ENCODE measurements around the gene CTIF.

The CTIF gene

DNA sequence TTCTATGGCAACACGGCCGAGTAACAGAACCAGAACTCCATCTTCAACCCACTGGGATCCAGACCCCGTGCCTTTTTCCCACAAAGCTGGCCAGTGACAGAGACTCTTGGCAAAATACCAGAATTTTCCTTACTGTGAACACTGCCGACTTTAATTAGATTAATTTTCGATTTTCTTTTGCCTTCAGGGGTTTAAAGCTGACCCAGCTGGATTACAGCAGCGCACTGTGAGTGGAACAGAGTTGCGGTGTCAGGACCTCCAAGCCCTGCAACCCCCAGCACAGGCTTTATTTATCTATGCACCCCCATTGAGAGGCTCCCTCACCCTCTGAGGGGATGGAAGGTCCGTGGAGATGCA lies 36.4 kb downstream of the CTIF start:
- no peak for DNase-seq (ENCODE audit: low read depth)

DNA sequence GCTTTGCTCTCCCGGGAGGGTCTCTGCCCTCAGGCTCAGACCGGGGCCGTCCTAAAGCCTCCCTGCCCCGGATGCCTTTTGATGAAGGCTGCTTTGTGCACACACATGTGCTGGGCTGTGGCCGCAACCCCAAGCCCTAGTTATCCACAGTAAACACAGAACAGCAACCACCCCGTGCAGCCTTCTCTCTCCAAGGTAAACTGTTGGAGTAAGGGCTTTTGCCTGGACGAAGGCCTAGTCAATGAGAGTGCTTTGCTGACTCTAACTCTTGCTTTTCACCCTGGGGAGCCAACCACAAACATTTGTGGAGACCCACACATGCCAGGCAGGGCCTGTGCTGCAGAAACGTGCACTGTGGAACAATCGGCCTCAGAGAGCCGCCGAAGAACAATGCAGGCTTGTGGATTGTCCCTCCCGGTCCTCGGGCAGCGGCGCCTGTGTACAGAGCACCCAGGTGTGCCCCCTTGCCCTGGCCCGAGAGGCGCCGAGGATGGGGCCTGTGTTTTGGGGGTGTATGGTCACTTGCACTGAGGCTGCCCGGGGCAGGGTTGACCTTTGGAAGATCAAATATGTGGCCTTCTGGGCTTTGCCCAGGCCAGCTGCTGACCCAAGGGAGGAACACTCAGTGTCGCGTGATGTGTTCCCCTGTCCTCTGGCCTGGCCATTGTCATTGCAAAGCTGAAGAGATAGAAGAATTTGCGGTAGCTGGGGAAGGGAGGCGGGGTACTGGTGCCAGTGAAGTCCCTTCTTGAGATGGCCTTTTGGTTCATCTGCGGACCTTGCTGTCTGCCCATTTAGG lies 37.0 kb downstream of the CTIF start:
- DNase-seq (ENCODE audit: low read depth): no peak

DNA sequence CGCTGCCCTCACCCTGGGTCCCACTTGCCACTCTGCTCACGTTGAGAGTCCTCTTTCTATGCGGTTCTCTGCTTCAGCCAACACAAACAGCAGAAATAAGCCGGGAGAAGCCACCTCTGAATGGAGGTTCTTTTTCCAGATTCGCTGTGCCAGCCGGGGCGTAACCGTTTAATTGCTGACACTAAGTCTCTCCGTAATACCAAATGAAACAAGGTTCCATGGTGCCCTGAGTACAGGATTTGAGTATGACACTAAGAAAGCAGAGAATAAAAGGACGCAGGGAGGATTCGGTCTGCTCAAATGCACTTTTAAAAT lies 37.6 kb downstream of the CTIF start:
- DNase-seq (ENCODE audit: low read depth): no peak

DNA sequence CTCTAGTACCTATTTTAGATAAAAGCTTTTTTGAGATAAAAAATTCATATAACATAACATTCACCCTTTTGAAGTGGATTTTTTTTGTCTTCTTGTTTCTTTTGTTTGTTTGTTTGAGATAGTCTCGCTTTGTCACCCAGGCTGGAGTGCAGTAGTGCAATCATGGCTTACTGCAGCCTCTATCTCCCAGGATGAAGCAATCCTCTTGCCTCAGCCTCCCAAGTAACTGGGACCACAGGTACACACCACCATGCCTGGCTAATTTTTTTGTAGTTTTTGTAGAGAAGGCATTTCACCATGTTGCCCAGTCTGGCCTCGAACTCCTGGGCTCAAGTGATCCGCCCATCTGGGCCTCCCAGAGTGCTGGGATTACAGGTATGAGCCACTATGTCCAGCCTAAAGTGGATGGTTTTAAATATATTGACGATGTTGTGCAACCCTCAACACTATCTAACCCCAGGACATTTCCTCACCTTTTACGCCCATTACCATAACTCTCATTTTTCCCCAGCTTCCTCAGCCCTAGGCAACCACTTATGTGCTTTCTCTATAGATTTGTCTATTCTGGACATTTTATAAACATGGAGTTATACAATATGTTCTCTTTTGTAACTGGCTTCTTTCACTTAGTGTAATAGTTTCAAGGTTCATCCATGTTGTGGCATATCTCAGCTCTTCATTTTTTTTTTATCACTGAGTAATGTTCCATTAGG lies 38.8 kb downstream of the CTIF start:
- DNase-seq (ENCODE audit: low read depth): no peak

DNA sequence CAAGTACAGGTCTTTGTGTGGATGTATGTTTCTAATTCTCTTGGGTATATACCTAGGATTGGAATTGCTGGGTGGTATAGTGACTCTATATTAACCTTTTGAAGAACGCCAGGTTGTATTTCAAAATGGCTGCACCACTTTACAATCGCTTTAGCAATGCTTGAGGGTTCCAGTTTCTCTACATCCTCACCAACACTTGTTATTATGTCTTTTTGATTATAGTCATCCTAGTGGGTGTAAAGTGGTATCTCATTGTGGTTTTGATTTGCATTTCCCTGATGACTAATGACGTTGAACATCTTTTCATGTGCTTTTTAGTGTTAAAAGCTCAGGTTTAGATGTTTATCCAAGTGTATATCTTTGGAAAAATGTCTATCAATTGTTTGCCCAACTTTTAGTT lies 39.5 kb downstream of the CTIF start:
- no peak for DNase-seq (ENCODE audit: low read depth)

DNA sequence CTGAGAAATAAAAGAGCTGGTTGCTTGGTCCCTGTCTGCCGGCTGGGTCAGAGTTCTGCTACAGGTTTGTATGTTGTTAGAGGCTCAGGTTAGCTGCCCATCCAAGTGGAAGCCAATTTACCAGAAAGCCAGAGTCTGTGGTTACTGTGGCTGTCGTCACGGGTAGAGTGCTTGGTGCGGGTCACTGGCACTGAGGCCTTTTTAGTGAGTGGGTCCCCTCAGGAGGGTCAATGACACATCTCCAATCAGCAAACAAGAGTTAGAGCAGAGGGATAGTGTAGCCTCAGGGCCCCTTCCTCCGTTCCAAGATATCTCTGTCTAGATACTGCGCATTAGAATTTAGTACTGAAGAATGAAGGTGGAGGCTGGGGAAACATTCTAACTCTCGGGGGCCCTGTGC lies 41.2 kb downstream of the CTIF start:
- no peak for DNase-seq (ENCODE audit: low read depth)

DNA sequence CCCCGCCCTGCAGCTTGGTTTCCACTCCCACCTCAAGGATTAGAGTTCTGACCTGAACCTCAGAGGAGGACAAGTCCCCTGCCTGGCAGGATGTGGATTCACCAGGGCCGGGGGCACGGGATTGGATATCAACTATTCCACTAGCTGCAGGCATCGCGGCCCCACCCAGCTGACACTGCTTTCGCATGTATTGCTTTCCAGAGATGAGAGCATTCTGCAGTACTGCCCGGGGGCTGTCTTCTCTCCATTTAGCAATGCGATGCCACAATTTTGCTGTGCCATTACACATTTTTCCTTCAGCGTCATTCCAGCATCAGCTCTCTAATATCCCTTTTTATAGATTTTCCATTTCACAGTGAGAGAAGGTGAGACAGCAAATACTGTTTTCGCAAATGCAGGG lies 42.0 kb downstream of the CTIF start:
- DNase-seq (ENCODE audit: low read depth): no peak

DNA sequence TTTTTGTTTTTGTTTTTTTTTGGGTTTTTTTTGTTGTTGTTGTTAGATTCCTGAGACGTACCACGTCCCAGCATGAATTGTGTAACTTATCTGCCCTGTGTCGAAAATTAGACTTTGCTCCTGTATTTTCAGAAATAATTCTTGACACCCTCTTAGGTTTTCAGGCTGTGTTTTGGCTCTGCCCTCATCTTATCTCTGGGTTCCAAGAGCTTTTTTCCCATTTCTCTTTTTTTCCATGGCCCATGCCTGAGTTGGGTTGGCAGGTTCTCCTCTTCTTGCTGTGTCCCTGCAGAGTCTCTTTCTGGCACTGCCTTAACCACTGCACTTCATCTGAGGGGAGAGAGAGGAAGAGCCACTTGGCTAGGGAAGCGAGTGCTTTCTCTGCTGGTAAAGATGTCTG lies 42.4 kb downstream of the CTIF start:
- DNase-seq (ENCODE audit: low read depth): no peak

DNA sequence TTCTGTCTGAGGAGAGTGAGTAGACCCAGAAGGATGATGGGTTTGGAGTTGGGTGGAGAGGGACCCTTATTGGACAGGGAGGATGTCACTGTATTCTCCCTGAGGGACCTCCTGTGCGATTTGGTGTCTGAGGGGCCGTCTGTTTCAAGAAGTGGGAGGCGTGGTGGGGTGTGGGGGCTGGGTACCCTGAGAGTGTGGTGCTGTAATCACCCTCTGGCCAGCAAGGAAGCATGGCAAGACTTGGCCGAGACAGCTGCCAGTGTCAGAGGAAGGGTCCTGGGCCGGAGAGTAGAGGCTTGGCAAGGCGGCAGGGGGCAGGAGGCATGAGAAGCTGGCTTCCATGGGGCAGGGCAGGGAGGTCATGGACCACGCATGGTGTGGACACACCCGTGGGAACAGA lies 43.1 kb downstream of the CTIF start:
- DNase-seq (ENCODE audit: low read depth): no peak

DNA sequence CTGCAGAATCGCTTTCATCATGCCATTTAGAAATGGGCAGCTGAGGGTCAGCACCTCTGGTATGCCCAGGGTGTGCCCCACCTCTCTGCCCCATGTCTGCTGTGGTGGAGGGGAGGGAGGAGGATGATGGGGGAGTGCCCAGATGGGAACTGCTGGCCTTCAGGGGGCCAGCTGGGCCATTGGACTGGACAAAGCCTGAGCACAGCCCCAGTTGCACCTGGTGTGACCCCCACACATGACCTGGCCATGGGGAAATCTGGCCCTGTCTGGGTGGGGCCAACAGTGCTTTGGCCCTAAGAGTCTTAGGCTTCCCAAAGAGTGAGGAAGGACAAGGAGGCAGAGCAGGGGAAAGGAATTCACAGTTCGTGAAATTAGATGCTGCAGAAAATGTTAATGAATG lies 44.1 kb downstream of the CTIF start:
- no peak for DNase-seq (ENCODE audit: low read depth)

DNA sequence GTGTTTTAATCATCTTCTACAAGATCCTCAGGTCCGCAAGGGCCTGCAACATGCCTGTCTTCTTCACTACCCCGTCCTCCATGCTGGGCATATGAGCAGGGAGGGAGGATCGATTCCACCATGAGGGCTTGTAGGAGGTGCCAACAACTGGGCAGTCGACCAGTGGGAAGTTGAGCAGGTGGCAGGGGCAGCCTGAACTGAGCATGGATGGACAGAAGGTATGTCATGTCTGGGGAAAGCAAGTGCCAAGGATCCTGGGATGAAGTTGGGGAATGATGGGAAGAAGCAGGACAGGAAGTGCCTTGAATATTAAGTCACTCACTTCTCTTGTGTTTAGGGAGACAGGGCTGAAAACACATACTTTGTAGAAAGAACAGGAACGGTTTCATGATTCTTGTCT lies 44.7 kb downstream of the CTIF start:
- no peak for DNase-seq (ENCODE audit: low read depth)

DNA sequence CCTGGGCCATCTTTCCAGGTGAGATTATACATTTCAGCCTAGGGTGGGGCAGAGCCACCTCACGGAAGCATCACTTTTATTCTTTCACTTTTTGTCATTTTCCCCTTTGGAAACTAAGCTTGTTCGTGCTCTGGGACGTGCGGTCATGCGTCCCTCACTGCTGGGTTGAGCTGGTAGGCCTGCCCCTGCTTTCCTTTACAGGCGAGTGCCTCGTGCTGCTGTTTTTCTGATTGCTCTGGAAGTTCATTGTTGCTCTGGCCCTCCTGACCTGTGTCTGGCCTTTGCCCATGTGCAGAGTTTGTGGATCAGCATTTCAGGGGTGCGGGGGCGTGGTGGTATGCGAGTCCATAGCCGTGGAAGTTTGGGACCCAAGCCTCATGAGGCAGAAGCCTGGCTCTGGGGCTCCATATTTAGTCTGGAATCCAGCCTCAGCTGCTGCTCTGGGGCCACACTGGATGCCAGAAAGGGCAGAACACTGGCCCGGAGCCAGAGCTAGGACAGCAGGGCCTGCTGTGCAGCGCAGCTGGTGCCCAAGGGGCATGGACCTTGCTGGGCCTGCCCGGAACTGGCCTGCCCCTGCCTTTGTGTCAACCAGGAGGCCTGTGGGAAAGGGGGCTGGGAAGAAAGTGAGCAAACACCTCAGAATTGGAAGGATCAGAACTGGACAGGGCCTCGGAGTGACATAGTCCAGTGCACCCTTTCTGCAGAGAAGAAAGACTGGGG lies 51.1 kb downstream of the CTIF start:
- DNase-seq (ENCODE audit: low read depth): no peak

DNA sequence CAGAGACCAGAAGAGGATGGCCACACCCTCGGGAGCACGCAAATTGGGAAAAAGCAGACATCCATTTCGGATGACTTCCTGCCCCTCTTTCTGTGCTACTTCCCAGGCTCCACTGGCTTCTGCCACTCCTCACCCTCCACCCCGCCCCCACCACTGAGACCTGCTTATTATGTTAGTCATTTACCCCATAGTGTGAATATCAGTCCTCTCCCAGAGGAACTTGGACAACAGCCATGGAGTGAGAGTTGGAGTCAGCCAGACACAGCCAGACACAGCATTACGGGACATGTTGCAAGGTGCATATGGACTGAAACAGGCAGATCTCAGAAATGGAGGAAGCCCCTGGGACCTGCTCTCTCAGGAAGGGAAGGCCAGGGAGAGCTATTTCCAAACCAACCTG lies 51.8 kb downstream of the CTIF start:
- no peak for DNase-seq (ENCODE audit: low read depth)

DNA sequence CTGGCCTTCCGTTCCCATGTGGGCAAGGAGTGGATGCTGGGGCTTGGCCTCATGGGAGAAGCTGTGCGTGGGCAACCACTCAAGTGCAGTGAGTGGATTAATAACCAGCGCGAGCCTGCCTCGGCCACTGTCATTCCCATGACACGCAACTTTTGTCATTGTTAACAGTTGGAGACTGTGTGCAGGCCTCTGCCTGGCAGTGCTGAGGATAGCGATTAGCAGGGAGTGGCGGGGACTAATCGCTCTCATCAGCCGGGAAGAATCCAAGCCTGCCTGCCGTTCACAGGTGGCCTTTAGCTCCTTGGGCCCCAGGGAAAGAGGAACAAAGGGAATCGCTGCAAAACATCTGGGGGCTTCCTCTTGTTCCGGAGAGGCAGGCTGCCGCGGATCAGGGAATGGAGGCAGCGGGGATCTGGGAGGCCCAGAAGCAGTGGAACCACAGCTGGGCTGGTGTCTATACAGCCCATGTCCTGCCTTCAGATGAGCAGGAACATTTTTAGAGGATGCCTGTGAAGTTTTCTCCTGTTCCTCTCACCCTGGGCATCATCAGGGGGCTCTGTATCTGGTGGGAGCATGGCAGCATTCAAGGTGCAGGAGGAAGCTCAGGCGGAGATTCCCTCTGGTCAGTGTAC lies 53.8 kb downstream of the CTIF start:
- DNase-seq (ENCODE audit: low read depth): no peak

DNA sequence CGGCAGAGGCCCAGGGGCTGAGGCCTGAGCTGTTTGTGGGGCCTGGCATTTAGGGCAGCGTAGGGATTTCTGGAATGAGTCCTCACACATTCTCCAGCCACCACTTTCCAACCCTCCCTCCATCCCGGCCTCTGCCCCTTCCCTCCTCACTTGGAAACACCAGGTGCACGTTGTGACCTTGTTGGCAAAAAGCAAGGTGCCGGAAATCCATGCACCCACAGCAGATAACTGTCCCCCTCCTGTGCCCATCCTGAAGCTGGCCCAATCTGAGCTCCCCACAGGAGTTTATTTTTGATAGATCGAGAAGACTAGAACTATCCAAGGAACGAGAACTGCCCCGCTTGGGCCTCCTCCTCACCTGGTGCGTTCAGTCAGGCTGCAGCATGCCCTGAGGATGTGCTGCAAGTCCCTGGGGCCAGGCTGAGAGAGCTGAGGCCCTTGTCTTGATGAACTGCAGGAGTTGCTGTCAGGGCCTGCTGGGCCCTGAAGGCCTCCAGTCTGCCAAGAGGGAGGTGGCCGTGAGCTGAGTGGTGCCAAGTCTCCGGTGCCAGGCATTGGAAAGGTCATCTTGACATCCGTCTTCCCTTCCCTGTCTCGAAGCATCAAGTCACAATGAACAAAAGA lies 55.8 kb downstream of the CTIF start:
- DNase-seq (ENCODE audit: low read depth): no peak

DNA sequence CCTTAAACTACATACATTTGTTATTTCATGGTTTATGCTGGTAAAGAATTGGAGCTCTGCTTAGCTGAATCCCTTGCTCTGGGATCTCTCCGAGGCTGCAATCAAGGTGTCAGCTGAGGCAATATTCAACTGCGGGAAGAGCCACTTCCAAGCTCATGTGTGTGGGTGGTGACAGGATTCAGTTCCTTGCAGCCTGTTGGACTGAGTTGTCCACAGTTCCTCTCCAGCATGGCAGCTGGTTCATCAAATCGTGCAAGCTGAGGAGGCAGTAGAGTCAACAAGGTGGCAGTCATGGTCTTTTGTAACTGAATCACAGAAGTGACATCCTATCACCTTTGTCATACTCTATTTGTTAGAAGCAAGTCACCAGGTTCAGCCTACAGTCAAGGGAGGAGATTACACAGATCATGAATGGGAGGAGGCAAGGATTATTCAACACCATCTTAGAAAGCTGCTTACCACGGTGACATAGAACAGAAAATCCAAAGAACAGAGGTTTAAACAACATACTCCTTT lies 56.9 kb downstream of the CTIF start:
- DNase-seq (ENCODE audit: low read depth): no peak

DNA sequence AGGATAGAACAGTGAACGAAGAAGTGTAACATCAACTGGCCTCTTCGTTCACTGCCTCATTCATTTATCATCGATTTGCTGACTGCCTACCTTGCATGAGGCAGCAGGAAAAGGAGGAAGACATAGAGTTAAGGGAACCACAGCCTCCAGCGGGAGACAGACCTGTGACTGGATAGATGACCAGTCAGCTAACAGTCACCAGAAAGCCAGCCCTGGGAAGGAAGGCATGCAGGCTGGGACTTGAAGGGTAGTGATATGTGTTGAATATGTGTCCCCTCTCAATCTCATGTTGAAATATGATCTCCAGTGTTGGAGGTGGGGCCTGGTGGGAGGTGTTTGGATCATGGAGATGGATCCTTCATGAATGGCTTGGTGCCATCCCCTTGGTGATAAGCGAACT lies 58.3 kb downstream of the CTIF start:
- DNase-seq (ENCODE audit: low read depth): no peak

DNA sequence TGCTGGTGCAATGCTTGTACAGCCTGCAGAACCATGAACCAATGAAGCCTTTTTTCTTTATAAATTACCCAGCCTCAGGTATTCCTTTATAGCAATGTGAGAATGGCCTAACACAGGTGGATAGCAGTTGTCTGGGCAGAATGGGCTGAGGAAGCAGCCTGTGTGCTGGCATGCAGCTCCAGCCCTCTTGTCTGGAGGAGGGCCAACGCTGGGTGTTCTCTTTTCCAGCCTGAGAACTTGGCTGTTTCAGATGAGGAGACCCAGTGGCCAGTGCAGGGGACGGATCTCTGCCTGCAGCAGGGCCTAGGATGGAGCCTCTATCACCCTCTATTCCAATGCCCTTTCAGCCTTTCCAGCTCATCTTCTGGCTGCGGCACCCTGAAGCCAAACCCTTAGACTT lies 58.8 kb downstream of the CTIF start:
- DNase-seq (ENCODE audit: low read depth): no peak

DNA sequence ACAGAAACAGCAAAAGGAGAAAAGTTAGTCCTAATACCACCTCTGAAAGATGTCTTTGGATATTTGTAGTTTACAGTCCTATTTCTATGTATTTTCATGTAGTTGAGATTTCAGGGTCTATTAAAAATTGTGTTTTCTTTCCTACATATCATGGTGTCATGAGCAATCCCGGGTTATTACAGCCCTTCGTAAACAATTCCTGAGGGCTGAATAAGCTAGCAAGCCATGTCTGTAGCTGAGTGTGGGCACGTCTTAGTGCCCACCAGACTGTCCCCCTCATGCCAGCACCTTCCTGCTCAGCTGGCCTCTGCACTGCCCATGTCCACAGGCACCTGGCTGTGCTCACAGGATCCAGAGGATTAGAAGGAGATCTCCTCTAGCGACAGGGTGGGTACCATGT lies 60.6 kb downstream of the CTIF start:
- DNase-seq (ENCODE audit: low read depth): no peak

DNA sequence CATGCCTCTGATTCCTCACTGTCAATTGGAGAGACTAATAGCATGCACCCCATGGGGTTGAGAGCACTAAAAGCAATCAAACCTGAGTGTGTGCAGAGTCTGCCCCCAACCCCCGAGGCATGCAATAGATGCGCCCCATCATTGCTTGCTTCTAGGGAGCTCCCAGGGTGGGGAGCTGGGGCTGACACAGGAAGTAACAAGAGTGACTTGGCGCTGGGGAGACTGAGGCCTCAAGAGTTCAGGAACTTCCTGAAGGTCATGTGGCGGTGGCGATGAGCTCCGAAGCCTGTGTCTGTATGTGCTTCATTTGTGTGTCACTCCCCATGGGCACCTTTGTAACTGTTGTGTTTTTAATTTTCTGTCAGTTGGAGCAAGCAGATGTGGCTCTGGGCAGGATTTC lies 61.2 kb downstream of the CTIF start:
- no peak for DNase-seq (ENCODE audit: low read depth)

DNA sequence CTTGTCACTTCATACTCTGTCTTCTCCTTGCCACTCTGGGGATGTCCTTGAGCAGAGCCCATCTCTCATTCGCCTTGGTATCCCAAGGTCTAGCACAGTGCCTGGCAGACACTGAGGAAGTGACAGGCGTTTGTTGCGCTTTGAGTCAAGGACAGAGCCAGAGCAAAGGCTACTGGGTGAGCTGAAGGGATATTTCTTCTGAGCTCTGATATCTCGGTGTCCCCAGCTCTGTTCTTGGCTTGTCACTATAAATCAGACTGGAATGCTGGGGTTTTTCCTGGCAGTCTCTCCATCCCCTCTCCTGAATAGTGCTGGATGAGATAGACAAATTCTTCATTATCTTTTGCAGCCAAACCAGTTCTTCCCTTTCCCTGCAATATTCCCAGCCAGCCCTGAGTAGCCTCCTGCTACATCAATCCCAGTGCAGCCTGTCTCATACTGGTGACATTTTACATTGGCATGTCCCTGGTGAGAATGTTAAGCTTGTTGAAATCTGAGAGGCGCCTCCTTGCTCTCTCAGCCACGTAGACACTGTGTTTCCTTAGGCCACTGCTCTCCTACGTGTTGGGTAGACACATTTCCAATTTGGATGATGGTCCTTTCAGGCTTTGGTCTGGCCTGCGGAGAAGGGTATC lies 61.7 kb downstream of the CTIF start:
- no peak for DNase-seq (ENCODE audit: low read depth)

DNA sequence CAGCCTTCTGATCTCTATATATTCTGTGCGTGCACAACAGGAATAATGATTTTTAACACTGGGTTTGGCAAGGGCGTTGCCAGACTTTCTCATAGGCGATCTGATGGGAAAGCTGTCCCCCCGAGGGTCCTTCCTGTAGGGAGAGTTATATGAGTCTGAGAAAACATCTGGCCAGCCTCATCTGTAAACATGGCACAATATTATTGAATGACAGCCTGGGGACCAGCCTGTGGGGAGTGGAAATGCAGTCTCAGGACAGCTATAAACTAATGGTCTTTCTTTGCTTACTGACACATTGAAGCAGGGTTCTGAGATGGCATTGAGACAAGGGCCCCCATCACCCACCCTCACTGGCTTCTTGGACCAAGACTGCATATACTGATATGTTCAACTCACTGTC lies 62.5 kb downstream of the CTIF start:
- DNase-seq (ENCODE audit: low read depth): no peak
